Large intestine (tissue), 3 donors: ENCODE measurements around the gene KDM5B. TPM values are rescaled to one million over a fixed set of nuclear protein-coding genes. Genes with fewer than 3 reads are reported as not detected.

ENCODE experiments used
- DNase-seq, 2 donors: peaks; one replicate each; pipeline versions ENCODE4 v3.0.0 to v3.0.0-alpha.2; 2013
- H3K27ac ChIP-seq: one replicate; pipeline ENCODE4 v1.5.1; 2013; ENCODE audit warnings: low read length
- H3K27me3 ChIP-seq: 2 replicates; pipeline ENCODE4 v1.6.1; 2013; ENCODE audit warnings: low read length; ENCODE audit not compliant: control insufficient read depth, insufficient read depth
- H3K36me3 ChIP-seq: 2 replicates; pipeline ENCODE4 v1.6.1; 2013; ENCODE audit warnings: low read length; ENCODE audit not compliant: control insufficient read depth, insufficient read depth
- H3K4me1 ChIP-seq: one replicate; pipeline ENCODE4 v1.6.1; 2013; ENCODE audit warnings: low read length; ENCODE audit not compliant: control insufficient read depth, insufficient read depth
- H3K4me3 ChIP-seq: one replicate; pipeline ENCODE4 v1.5.1; 2013; ENCODE audit warnings: low read length
- H3K9me3 ChIP-seq: one replicate; pipeline ENCODE4 v1.6.1; 2013; ENCODE audit warnings: mild to moderate bottlenecking, low read depth, low read length, moderate library complexity; ENCODE audit not compliant: control insufficient read depth
- WGBS: methylation state at CpG from one replicate; pipeline ENCODE4 v1.1.5; 2013; ENCODE audit warnings: low lambda C conversion rate; ENCODE audit not compliant: insufficient coverage; 5-methylcytosine and 5-hydroxymethylcytosine counted together
- polyA plus RNA-seq: library from polyadenylated mRNA; unstranded; fragments of 120-200 nt; gene quantifications from one replicate; pipeline ENCODE4 v1.2.1, GENCODE V29; 2013

Gene KDM5B
- polyA plus RNA-seq, 1 donor = 39.7 TPM

DNA sequence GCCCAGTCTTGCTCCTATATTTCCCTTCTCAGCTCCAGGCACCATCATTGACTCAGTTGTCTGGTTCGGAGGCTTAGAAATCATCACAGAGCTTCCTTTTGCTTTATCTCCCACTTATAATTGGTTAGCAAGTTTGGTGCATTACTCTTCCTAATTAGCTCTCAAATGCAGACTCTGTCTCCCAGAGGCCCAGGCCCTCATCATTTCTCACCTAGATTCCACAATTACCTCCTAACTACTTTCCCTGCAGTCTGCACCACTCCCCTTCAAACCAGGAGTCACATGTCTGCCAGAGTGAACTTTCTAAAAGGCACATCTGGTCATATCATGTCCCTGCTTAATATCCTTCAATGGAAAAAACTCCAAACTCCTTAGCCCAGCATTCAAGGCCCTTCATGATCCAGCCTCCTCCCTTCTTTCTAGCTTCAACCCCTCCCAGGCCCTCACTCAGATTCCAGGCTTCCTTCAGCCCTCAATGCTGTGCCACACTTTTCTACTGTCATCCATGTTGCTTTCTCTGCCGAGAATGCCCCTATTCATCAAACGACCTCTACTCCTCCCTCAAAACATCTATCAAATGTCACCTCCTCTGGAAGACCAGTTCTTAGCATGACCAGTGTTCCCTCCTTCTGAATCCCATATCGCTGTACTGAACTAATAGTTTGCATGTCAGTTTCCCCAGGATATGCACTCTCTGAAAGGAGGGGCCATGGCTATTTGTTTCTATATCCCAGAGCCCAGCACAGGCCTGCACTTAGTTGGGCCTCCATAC lies 128.6 kb downstream of the KDM5B start:
- DNase-seq = no peak
- Histone ChIP-seq H3K36me3 (no peaks in the 10 kb centered on the region), H3K9me3 (no peaks in the 10 kb centered on the region), H3K4me3 (no peak overlapping the region), H3K27ac (no peak overlapping the region), H3K4me1 (no peaks in the 10 kb centered on the region), H3K27me3 (peaks cover 18% of the 10 kb centered on the region)
- WGBS = no CpG with 5 or more reads among the region's 4 CpGs

DNA sequence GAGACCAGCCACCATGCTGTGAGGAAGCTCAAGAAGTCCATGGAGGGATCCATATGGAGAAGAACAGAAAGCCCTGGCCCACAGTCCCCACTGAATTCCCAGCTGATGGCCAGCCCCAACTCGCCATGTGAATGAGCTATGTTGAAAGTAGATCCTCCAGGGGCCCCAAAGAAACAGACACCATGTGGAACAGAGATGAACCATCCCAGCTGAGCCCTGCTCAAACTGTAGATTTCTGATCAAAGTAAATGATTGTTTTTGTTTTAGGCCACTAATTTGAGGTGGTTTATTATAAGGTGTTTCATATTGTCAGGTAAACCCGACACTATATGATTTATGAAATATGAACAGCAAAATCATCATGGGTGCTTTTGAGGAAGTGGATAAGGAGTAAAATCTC lies 130.8 kb downstream of the KDM5B start:
- WGBS = 100% methylated on average over 1 of the region's 2 CpGs
- H3K36me3 ChIP-seq = no peaks in the 10 kb centered on the region

More for the DNA sequence above, 130.8 kb downstream of the KDM5B start:
- H3K4me3 ChIP-seq = no peak overlapping the region
- H3K27me3 ChIP-seq = peaks cover 15% of the 10 kb centered on the region
- no peak for DNase-seq
- H3K4me1 ChIP-seq = no peaks in the 10 kb centered on the region
- H3K27ac ChIP-seq = no peak overlapping the region
- no peaks in the 10 kb centered on the region for H3K9me3 ChIP-seq

Other genes starting within 250 kb of the KDM5B start
- gene SYT2, start 98.0 kb downstream of the KDM5B start, polyA plus RNA-seq = 1.4 TPM
- 2.1 TPM for gene PCAT6, start 2.5 kb upstream of the KDM5B start, polyA plus RNA-seq
- gene RABIF, start 80.7 kb upstream of the KDM5B start, polyA plus RNA-seq = 11.1 TPM
- gene KLHL12, start 118.8 kb upstream of the KDM5B start, polyA plus RNA-seq = 25.9 TPM
- 73.8 TPM for gene ADIPOR1, start 149.9 kb upstream of the KDM5B start, polyA plus RNA-seq
- gene CYB5R1, start 158.8 kb upstream of the KDM5B start, polyA plus RNA-seq = 32.1 TPM
- 58.8 TPM for gene TMEM183A, start 199.0 kb upstream of the KDM5B start, polyA plus RNA-seq
- 4.1 TPM for gene PPFIA4, start 218.1 kb upstream of the KDM5B start, polyA plus RNA-seq